HG03432 (cell line): ENCODE data around the gene ARL6IP6.

Source experiments
- ATAC-seq: cut with Tn5 transposase; IDR thresholded peaks from one replicate; pipeline ENCODE4 v1.9.1; 2021; ENCODE audit warnings: mild to moderate bottlenecking, moderate library complexity; ENCODE audit not compliant: unreplicated experiment

Gene ARL6IP6

DNA sequence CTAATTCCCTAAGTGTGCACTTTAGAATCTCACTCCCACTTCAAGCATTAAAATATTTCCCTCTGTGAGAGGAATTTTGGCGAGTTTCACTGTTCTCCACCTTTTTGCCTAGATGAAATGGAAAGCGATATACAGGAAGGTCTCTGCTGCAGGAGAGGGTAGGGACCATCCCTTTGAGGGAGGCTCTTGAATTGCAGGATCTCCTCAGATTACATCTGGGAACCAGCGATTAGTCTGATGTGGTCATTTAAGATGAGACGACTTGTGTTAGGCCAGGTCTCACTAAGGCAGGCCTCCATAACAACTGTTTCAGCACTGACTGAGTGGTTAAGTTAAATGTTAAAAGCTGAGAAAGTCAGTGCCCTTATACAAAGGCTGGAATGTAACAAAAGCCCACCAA is 74.6 kb downstream of the ARL6IP6 start:
- no peak for ATAC-seq

DNA sequence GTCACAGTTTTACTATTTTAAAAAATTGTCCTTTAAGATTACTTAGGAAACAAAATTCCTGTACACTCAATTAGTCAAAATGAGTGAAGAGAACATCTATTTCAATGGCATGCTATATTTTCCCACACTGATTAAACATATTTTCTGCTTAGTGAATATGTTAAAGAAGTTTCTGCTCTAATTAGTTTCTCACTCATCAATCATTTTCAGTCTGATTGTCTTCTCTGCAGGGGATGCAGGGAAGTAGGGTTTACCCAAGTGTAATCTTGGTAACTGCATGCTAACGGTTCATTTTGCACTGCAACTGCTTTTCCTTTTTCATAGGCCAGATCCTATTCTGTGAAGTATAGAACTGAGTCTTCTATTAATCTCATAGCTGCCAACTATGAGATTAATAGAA is 78.5 kb downstream of the ARL6IP6 start:
- ATAC-seq = no peak

DNA sequence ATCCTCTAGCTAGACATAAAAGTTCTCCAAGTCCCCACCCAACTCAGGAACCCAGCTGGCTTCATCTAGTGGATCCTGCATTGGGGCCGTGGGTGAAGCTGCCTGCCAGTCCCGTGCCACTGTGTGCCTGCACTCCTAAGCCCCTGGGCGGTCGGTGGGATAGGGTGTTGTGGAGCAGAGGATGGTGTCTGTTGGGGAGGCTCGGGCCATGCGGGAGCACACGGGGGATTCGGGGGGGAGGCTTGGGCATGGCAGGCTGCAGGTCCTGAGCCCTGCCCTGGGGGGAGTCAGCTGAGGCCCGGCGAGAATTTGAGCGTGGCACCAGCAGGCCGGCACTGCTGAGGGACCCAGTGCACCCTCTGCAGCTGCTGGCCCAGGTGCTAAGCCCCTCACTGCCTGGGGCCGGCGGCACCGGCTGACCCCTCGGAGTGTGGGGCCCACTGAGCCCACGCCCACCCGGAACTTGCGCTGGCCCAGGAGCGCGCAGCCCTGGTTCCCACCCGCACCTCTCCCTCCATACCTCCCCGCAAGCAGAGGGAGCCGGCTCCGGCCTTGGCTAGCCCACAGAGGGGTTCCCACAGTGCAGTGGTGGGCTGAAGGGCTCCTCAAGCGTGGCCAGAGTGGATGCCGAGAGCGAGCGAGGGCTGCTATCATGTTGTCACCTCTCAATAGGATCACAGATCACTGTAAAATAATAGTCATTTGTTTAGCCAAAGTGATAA is 86.4 kb downstream of the ARL6IP6 start:
- no peak for ATAC-seq

DNA sequence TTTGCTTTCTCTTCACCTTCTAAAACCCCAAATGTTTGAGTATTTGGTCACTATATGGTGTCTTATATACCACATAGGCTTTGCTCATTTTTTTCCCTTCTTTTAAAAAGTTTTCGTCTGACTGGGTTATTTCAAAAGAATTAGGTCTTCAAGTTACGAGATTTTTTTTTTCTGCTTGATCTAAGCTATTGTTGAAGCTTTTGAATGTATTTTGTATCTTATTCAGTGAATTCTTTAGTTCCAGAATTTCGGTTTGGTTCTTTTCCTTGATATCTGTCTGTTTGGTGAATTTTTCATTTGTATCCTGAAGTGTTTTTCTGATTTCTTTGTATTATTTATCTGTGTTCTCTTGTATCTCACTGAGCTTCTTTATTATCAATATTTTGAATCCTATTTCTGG is 93.5 kb downstream of the ARL6IP6 start:
- no peak for ATAC-seq
